SK-N-SH treated with all-trans-retinoic acid at 6 μM for 48 hours (cell line): ENCODE measurements around the gene LEUTX.

Experiments
- ARNTL ChIP-seq: fragments of 450-650 bp; formaldehyde crosslinking; IDR thresholded peaks from 2 replicates; pipeline ENCODE4 v1.5.0; 2020; ENCODE audit warnings: low read depth, mild to moderate bottlenecking, moderate library complexity, borderline replicate concordance
- CREB5 ChIP-seq: fragments of 250-450 bp; sonication (Bioruptor Pico); IDR thresholded peaks from 2 replicates; pipeline ENCODE4 v1.5.1; 2020; ENCODE audit warnings: low read depth, mild to moderate bottlenecking, moderate library complexity
- ESRRG ChIP-seq: fragments of 250-450 bp; sonication (Bioruptor Pico); IDR thresholded peaks from 2 replicates; pipeline ENCODE4 v1.6.1; 2021; ENCODE audit warnings: mild to moderate bottlenecking
- GLIS3 ChIP-seq: fragments of 250-450 bp; sonication (Bioruptor Pico); IDR thresholded peaks from 2 replicates; pipeline ENCODE4 v1.5.0; 2020; ENCODE audit warnings: mild to moderate bottlenecking, moderate library complexity
- OSR1 ChIP-seq: fragments of 250-450 bp; sonication (Bioruptor Pico); IDR thresholded peaks from 2 replicates; pipeline ENCODE4 v1.8.0; 2022; ENCODE audit warnings: moderate library complexity, mild to moderate bottlenecking, inconsistent platforms
- SNAI2 ChIP-seq: fragments of 250-450 bp; sonication (Bioruptor Pico); IDR thresholded peaks from 2 replicates; pipeline ENCODE4 v1.5.0; 2020; ENCODE audit warnings: mild to moderate bottlenecking, moderate library complexity
- ZFP3 ChIP-seq: fragments of 250-450 bp; sonication (Bioruptor Pico); IDR thresholded peaks from 2 replicates; pipeline ENCODE4 v1.5.0; 2020; ENCODE audit warnings: mild to moderate bottlenecking, moderate library complexity
- ZNF565 ChIP-seq: fragments of 450-650 bp; formaldehyde crosslinking; conservative IDR thresholded peaks from 2 replicates; pipeline ENCODE4 v1.5.0; 2020; ENCODE audit warnings: low read depth, mild to moderate bottlenecking, moderate library complexity
- ZNF8 ChIP-seq: fragments of 450-650 bp; formaldehyde crosslinking; IDR thresholded peaks from 2 replicates; pipeline ENCODE4 v1.5.0; 2020; ENCODE audit warnings: mild to moderate bottlenecking, moderate library complexity

GRCh38 chr19:39805104-39805503, 26.4 kb downstream of the LEUTX start:
- TF ChIP-seq SNAI2 (CRISPR knock-in tag) = no peak
- no peak for TF ChIP-seq ARNTL (CRISPR knock-in tag)
- no peak for TF ChIP-seq ZNF565
- TF ChIP-seq OSR1 (CRISPR knock-in tag) = no peak
- TF ChIP-seq ZNF8 (CRISPR knock-in tag) = no peak
- TF ChIP-seq CREB5 (CRISPR knock-in tag) = no peak
- no peak for TF ChIP-seq ESRRG (CRISPR knock-in tag)
- no peak for TF ChIP-seq ZFP3 (CRISPR knock-in tag)
- no peak for TF ChIP-seq GLIS3 (CRISPR knock-in tag)
